ENCODE results near the gene SYNRG.

SYNRG gene

DNA sequence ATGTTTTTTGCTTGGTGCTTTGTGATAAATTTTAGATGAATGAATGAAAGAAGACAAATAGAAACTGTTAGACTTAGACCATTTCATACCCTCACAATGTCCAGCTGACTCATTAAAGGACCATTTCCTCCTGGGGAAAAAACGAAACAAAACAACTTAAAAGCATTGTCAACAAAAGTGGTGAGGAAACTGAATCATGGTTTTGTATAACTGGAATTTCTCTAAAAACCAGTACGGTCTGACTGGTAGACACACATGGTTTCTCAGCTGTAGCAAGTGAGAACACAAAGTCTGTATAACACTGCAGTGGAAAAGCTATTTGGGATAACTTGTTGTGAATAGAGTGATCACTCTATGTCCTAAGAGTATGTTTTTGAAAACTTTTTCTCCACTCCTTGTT, 39.3 kb upstream of the SYNRG start:
- ChIA-PET POLR2A (interaction anchor here (1.0 kb wide), 1 partner anchor 645 kb away, joined by 3 read pairs; no protein-coding TSS in a partner anchor), CTCF (interaction anchor here (0.8 to 4.2 kb wide), 9 partner anchors 9 to 191 kb away, joined by 3 to 56 read pairs (median 4); no protein-coding TSS in a partner anchor)
- peaks cover 4% of the 10 kb centered on the region; the same call in 1 of the 2 replicates for H3K4me1 ChIP-seq (ENCODE audit: control insufficient read depth, insufficient read depth, low read length)
- no peak overlapping the region for H3K27ac ChIP-seq (ENCODE audit: extremely low read depth, low read depth, low read length)
- TF ChIP-seq ZNF394 (tag by site-specific recombination; IDR thresholded peaks at IDR 0.05; ENCODE audit: borderline replicate concordance) (no peak), HOXA7 (CRISPR knock-in tag; IDR thresholded peaks at IDR 0.05; ENCODE audit: borderline replicate concordance) (no peak), SP2 (tag by site-specific recombination; IDR thresholded peaks at IDR 0.05) (no peak), SP3 (tag by site-specific recombination; IDR thresholded peaks at IDR 0.05) (no peak), ZNF843 (tag by site-specific recombination; IDR thresholded peaks at IDR 0.05) (no peak), ZNF660 (tag by site-specific recombination; IDR thresholded peaks at IDR 0.05) (no peak), ZNF37A (tag by site-specific recombination; IDR thresholded peaks at IDR 0.05) (no peak), ZSCAN30 (tag by site-specific recombination; IDR thresholded peaks at IDR 0.05) (no peak), ZNF311 (tag by site-specific recombination; IDR thresholded peaks at IDR 0.05; ENCODE audit: borderline replicate concordance) (no peak)
- TF ChIP-seq, protein P1, sequence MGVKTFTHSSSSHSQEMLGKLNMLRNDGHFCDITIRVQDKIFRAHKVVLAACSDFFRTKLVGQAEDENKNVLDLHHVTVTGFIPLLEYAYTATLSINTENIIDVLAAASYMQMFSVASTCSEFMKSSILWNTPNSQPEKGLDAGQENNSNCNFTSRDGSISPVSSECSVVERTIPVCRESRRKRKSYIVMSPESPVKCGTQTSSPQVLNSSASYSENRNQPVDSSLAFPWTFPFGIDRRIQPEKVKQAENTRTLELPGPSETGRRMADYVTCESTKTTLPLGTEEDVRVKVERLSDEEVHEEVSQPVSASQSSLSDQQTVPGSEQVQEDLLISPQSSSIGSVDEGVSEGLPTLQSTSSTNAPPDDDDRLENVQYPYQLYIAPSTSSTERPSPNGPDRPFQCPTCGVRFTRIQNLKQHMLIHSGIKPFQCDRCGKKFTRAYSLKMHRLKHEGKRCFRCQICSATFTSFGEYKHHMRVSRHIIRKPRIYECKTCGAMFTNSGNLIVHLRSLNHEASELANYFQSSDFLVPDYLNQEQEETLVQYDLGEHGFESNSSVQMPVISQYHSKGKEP (tag by site-specific recombination; IDR thresholded peaks at IDR 0.05) = no peak
- TF ChIP-seq, protein P2, sequence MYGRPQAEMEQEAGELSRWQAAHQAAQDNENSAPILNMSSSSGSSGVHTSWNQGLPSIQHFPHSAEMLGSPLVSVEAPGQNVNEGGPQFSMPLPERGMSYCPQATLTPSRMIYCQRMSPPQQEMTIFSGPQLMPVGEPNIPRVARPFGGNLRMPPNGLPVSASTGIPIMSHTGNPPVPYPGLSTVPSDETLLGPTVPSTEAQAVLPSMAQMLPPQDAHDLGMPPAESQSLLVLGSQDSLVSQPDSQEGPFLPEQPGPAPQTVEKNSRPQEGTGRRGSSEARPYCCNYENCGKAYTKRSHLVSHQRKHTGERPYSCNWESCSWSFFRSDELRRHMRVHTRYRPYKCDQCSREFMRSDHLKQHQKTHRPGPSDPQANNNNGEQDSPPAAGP (tag by site-specific recombination; IDR thresholded peaks at IDR 0.05) = no peak
- no peaks in the 10 kb centered on the region for H3K36me3 ChIP-seq (ENCODE audit: control insufficient read depth in 2 of 2, insufficient read depth in 1 of 2, low read length in 2 of 2)
- no peaks in the 10 kb centered on the region for H3K9me3 ChIP-seq (ENCODE audit: control insufficient read depth, insufficient read depth, low read depth, low read length)
- H3K4me3 ChIP-seq (ENCODE audit: low read depth, low read length) = no peak overlapping the region

DNA sequence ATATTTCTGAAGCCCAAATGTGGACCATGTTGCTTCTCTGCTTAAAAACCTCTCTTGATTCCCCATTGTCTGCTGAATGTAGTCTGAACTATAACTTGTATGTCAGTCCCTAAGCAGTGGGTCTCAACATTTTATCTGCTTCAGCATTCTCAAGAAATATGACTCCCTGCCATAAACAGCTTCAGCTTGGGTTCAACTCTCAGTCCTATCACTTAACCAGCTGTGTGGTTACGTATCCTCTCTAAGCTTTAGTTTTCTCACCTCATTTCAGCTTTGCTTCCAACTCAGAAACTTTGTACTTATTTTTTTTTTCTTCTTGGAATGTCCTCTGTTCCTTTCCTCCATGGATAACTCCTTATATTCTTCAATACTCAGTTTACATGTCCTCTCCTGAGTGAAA, 38.6 kb upstream of the SYNRG start:
- H3K36me3 ChIP-seq (ENCODE audit: control insufficient read depth in 2 of 2, insufficient read depth in 1 of 2, low read length in 2 of 2) = no peaks in the 10 kb centered on the region
- POLR2A ChIA-PET = interaction anchor here (1.0 kb wide), 1 partner anchor 646 kb away, joined by 3 read pairs; no protein-coding TSS in a partner anchor
- H3K9me3 ChIP-seq (ENCODE audit: control insufficient read depth, insufficient read depth, low read depth, low read length) = no peaks in the 10 kb centered on the region
- TF ChIP-seq ZNF423 (tag by site-specific recombination; IDR thresholded peaks at IDR 0.05) (no peak), SALL2 (tag by site-specific recombination; IDR thresholded peaks at IDR 0.05; ENCODE audit: borderline replicate concordance) (no peak), ZNF335 (tag by site-specific recombination; conservative IDR thresholded peaks at IDR 0.05) (no peak), ZEB2 (tag by site-specific recombination; IDR thresholded peaks at IDR 0.05) (no peak), ZNF112 (tag by site-specific recombination; IDR thresholded peaks at IDR 0.05) (no peak), FEZF1 (tag by site-specific recombination; IDR thresholded peaks at IDR 0.05) (no peak), ZNF23 (tag by site-specific recombination; IDR thresholded peaks at IDR 0.05; ENCODE audit: borderline replicate concordance) (no peak), BCL11B (tag by site-specific recombination; IDR thresholded peaks at IDR 0.05; ENCODE audit: low read depth) (no peak), KLF1 (tag by site-specific recombination; IDR thresholded peaks at IDR 0.05) (no peak), ZNF48 (tag by site-specific recombination; IDR thresholded peaks at IDR 0.05) (no peak), ZNF629 (tag by site-specific recombination; IDR thresholded peaks at IDR 0.05) (no peak), SETDB1 (IDR thresholded peaks at IDR 0.05; ENCODE audit: insufficient read length, low read length) (no peak)
- TF ChIP-seq, protein P3, sequence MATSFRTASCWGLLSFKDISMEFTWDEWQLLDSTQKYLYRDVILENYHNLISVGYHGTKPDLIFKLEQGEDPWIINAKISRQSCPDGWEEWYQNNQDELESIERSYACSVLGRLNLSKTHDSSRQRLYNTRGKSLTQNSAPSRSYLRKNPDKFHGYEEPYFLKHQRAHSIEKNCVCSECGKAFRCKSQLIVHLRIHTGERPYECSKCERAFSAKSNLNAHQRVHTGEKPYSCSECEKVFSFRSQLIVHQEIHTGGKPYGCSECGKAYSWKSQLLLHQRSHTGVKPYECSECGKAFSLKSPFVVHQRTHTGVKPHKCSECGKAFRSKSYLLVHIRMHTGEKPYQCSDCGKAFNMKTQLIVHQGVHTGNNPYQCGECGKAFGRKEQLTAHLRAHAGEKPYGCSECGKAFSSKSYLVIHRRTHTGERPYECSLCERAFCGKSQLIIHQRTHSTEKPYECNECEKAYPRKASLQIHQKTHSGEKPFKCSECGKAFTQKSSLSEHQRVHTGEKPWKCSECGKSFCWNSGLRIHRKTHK (tag by site-specific recombination; IDR thresholded peaks at IDR 0.05) = no peak
- TF ChIP-seq, protein P4, sequence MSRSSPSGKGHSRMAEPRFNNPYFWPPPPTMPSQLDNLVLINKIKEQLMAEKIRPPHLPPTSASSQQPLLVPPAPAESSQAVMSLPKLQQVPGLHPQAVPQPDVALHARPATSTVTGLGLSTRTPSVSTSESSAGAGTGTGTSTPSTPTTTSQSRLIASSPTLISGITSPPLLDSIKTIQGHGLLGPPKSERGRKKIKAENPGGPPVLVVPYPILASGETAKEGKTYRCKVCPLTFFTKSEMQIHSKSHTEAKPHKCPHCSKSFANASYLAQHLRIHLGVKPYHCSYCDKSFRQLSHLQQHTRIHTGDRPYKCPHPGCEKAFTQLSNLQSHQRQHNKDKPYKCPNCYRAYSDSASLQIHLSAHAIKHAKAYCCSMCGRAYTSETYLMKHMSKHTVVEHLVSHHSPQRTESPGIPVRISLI (tag by site-specific recombination; IDR thresholded peaks at IDR 0.05) = no peak
- CTCF ChIA-PET = interaction anchor here (1.0 to 4.2 kb wide), 6 partner anchors 10 to 192 kb away, joined by 3 to 56 read pairs (median 12); no protein-coding TSS in a partner anchor
- H3K4me1 ChIP-seq (ENCODE audit: control insufficient read depth, insufficient read depth, low read length) = peaks cover 4% of the 10 kb centered on the region; the same call in 1 of the 2 replicates
- no peak overlapping the region for H3K4me3 ChIP-seq (ENCODE audit: low read depth, low read length)
- no peak overlapping the region for H3K27ac ChIP-seq (ENCODE audit: extremely low read depth, low read depth, low read length)
